HG03039 (cell line): ENCODE results near the gene LRMDA.

Experiments used
- ATAC-seq: cut with Tn5 transposase; IDR thresholded peaks from one replicate; pipeline ENCODE4 v1.9.1; 2021; ENCODE audit warnings: mild to moderate bottlenecking, moderate library complexity; ENCODE audit not compliant: unreplicated experiment

The LRMDA gene

DNA sequence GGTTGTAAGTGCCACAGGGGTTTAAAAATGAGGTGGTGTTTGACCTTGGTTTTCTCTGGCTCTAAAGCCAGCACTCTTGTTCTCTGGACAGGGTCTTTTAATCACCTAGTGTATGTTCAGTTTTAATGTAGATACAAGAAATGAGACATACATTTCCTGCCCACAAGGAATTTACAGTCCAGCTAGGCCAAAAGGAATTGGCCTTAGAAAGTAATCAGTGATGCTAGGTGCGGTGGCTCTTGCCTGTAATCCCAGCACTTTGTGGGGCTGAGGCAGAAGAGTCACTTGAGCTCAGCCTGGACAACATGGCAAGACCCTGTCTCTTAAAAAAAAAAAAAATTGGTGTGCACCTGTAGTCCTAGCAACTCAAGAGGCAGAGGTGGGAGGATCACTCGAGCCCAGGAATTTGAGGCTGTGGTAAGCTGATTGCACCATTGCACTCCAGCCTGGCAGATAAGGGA is 100.2 kb downstream of the LRMDA start:
- no peak for ATAC-seq

DNA sequence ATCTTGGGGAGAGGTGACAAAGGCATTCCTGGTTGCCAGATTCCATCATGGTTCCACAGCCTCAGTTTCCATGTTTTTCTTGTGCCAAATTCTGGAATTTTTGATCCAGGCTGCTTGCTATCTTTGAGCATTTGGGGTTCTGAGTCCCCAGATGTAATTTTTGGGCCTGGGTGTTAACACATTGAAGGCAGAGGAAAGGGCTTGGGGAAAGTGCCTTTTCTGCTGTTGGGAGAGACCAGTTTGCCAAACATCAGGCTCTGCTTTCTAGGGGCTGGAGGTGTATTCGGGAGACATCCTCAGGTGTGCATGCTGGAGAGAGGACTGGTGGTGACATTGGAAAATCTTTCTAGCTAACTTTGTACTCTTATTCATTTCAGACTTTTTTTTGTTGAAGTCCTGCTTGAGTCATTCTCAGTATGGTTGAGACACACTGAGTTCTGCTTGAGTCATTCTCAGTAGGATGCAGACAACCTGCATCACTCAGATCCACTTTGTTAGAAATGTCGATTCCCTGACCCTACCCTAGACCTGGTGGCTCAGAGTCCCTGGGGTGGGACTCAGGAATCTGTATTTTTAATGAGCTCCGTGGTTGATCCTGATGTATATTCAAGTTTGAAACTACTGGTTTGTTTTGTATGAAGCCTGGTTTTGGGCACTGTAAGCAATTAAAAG is 101.0 kb downstream of the LRMDA start:
- ATAC-seq, result no peak

DNA sequence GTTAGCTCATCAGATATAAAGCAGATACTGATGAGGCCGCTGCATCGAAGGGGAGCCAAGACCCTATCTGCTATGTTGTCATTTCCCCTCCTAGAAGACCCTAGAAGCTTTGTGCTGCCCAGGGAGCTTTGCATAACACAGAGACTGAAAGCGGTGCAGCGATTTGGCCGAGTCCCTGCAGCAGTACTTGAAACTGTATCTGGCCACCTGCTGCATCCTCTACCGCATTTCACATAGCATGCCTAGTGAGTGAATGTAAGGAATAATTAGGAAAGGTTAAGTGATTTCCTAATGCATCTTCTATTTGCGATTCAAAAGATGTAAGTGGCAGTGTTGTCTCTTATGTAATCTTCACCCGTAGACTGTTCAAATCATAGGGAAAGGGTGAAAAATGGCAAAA is 106.7 kb downstream of the LRMDA start:
- ATAC-seq, result no peak

DNA sequence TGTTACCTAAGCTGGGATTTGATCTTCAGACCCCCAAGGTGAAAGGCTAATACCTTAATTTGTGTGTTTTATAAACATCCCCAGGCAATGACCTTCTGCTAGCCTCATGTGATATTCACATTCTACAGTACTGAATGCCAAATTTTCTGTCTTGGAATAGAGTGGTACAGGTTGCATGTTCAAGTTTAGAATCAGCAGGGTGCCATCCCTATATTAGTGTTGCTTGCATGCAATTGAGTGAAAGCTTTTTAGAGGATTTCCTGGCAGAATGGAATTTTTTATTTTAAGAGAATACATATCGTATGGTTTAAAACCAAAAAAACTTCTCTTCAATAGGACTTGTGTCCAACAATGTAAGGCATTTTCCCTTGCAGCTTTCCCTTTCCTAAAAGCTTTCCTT is 107.3 kb downstream of the LRMDA start:
- ATAC-seq, result no peak

DNA sequence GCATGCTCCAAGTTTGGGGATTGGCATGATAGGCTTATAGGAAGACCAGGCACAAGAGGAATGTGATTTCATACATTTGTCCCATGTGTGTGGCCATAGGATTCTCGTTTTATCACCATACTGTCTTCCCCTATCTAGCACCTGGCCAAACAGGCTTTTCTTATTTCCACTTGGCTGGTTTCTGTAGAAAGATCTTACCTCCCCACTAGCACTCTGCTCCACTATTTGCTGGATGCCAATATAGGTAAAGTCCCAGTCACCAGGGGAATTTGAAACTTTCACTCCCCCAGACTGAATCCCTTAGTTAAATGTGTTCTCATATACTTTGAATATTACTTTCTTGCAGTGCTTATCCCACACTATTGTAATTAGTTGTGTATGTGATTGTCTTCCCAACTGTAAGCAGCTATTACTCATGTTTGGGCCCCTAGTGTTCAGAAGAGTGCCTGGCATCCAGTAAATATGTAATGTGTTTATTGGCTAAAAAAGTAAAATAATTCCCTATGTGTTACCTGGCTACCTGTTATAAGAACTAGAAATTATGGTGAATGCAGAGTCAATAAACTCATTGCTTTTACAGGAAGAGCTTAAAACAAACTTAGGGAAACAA is 109.0 kb downstream of the LRMDA start:
- ATAC-seq, result no peak

DNA sequence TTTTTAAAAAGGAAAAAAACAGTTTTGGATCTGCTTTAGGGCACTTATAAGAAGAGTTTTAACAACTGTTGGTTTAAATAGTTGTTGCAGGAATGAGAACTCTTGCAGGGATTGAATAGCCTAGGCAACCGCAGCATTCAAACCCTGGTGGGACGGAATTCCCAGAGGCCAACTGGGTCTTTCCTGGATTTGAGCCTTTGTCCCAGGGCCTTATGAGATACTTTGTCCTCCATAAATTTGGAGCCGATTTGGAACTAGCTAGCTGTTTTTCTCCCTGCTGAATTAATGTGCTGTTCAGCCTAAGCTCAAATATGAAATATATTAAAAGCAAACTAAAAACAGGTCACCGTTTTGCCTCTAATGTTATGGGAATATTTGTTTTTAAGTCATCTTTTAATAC is 109.6 kb downstream of the LRMDA start:
- no peak for ATAC-seq

DNA sequence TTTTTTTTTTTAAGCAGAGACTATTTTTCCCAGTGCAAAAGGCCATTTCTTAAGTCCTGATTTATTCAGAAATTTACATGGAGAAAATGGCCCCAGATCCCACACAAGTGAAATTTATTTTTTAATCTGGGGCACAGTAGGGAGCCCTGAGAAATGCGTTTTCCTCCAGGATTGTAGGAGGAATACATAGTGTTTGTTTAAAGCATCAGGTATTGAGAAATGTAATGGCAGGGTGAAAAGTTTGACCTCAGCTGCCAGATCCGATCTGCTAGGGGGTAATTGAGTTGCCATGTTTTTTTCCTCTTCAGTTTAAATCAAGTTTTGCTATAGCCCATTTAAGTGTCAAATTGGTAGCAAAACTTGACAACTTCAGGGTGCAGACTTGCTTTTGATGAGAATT is 110.0 kb downstream of the LRMDA start:
- ATAC-seq, result no peak

DNA sequence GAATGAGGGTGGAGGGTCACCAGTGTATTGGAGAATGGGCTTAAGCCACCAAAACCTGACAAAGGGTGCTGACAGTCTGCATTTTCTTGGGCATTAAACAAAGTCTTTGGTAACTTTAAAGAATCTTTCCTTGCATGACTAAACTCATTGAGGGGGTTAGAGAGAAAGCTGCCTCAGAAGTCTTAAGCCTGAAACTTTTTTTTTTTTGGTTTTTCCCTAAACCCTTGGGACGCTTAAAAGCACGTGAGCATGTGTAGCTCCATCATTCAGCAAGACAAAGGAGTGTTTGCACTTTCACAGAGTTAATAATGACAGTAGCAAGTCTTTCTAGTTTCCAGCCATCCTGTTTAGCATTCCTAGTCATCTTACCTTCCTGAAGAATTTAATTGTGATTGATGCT is 110.7 kb downstream of the LRMDA start:
- ATAC-seq, result no peak

DNA sequence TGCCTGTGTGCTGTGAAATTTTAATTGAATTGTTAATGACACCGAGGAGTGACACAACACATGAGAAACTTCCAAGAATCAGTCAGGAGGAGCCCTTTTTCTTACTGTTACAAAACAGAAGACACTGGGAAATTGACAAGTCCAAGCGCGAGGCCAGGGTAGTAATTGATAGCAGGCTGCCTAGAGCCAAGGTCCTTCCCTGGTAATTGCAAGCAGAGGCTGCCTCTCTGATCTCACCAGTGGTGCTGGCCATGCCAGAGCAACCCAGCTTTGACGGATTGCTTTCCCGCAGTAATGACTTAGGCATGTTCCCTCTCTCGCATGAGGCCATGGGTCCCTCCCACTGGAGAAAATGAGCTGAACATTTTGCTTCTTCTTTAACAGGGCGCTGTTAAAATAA is 111.5 kb downstream of the LRMDA start:
- ATAC-seq, result no peak

DNA sequence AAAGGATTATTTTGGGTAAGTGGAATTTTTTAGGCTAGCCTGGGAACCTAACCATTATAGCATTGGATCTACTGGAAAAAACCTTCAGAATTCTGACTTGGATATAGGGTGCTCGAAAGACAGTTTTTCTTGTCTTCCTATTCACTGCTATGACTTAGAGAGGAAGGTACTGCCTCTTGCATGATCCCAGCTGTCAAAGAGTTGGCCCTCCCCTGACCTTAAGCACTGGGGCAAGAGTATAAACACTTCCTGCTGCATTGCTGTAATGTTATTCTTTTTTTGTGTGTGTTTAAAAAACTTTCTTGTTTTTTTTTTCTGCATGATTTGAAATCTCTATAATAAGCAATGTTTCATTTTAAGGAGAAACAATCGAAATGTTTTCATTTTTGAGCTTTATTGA is 113.0 kb downstream of the LRMDA start:
- no peak for ATAC-seq

DNA sequence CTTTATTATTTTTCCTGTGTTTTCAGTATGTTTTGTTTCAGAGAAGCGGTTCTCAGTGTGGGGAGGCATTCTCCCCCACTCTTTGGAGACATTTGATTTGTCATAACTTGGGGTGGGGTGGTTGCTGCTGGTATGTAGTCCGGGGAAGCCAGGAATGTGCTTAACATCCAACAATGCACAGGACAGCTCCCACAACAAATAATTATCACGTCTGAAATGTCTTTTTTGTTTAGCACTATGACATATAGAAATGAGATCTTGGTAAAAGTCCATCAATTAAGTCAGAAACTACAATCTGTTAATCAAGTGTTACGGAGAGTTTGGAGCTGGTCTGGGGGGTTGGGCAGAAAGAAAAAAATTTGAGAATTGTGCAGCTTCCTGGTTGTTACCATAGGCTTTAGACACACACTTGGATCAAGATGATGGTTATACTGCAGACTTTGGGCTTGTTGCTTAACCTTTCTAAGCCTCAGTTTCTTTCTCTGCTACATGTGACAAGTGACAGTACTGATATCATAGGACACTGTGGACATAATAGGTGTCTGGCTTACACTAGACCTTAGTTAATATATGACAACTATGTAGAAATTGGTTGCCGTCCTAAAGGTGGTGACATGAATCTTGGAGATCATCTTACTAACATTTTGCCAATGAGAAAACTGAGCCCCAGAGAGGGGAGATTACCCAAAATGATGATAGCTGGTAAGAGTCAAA is 113.7 kb downstream of the LRMDA start:
- ATAC-seq, result no peak

DNA sequence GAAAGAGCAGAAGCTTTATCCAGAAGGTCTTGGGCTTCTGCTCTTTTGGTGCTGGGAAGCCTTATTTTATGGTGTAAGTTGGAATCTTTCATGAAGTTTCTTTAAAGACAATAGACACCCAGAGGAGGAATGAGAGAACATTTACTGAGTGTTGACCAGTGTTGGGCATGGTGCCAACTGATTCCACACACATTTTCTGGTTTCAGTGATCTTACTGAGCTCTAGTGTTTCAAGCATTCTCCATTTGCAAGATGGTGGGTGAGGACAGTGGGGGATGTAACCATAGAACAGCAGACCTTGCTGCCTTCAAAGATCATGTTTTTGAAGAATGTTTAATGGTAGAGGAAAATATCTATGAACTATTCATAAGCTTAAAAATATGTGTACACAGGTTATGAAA is 114.6 kb downstream of the LRMDA start:
- ATAC-seq, result no peak

DNA sequence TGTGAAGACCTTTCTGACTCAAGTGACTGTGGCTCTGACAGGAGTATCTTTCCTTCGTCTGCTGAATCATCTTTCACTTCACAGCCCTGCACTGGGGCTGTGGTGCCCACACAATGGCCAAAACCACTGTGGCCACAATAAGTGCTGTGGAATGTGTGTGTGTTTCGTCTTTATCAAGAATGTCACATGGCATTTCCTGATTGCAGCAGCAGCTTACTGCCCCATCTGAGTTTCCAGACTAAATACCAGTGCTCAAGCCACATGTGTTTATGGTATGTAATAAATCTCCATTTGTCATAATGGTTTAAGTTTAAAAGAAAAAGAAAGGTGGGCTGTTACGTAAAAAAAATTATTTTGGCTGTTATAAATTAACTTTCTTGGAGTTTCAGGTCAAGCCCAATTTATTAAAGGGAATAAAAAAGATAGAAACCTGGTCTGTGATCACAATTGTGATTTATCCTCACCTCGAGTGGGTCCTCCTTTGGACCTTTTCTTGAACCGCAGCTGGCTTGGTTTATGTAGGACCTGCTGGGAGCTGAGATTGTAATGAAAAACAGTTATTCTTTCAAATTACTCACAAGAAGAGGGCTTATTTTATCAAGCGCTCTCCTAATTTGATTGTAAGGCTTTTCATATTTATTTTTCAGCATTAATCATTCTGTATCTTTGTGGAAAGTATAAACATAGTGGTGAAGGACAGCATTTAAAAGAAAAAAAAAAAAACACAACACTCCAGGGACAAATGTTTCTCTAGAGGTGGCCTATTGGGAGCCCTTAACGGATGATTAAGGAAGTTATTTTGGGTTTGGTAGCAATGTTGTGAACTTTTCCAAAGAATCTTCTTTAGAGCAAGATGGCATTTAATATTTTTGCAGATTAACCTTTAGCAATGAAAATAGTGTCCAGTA is 116.2 kb downstream of the LRMDA start:
- ATAC-seq, result no peak

DNA sequence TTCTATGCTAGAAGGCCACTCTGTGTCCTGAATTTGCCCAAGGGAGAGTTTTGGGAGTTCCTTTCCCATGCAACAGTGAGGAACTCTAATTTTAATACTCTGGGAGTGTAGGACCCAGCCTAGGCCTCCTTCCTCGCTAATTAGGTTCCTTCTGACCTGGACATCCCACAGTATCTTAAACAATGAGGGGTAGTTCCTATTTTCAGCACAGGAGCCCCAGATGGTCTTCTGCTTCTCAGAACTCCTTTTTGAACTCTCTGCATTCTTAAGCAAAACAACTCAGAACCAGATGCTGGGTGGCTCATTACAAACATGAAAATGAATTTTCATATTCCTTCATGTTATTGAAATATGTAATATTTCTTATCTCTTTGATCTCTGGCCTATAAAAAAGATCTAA is 116.9 kb downstream of the LRMDA start:
- no peak for ATAC-seq

DNA sequence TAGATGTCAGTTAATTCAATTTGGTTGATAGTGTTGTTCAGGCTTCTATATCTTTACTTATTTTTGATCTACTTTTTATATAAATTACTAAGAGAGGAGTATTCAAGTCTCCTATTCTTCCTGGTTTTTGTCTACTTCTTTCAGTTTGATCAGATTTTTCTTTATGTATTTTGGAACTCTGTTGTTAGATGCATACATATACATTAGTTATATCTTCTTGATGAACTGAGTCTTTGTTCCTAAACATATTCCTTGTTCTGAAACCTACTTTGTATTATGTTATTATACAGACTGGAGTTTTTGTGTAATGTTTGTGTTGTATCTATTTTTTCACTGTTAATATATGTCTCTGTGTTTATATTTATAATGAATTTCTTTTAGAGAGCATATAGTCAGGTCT is 118.8 kb downstream of the LRMDA start:
- ATAC-seq, result no peak

DNA sequence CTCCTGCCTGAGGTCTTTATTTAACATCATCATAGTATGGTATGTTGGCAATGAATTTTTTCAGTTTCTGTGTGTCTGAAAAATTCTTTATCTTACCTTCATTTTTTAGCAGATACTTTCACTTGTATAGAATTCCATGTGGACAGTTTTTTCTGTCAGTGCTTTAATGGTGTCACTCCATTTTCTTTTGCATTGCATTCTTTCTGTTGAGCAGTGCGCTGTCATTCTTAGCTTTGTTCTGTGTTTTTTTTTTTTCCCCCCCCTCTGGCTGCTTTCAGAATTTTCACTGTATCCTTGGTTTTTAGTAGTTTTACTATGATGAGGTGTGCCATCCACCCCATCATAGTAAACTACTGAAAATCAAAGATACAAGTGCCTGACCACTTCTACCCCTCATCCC is 120.7 kb downstream of the LRMDA start:
- ATAC-seq, result no peak

DNA sequence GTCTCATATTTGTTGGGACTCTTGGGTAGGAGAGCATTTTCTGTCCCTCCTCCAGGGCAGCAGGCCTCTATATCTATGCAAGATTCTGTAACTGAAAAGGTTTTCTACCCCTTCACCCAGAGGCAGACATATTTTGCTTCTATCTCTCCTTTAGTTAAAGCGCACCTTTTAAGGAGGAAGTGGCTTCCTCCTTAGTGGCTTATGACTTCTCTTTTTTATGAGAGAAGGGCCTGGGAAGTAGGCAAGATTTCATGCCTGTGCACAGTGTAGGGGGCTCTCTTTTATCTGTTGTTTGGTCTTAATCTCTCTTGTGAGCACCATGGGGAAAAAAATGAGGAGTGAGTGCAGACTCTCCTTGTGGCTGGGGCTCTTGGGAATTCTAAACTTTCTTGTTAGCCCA is 122.1 kb downstream of the LRMDA start:
- no peak for ATAC-seq

DNA sequence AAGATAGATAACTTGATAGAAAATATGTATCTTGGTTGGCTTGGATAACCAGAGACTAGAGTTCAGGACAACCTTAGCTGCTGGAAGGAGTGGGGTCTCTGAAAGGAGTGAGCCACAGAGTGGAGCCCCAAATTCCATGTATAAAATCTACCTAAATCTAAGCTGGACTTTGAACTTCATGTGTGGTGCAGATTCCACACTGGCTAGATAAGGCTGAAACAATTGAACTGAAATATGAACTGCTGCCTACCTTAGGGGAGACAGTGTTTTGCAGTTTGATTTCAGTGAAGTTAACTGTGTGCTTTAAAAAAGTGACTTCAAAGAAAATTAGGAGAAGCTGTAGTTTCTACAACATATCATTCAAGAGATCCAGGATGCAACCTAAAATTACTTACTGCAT is 123.9 kb downstream of the LRMDA start:
- ATAC-seq, result no peak

DNA sequence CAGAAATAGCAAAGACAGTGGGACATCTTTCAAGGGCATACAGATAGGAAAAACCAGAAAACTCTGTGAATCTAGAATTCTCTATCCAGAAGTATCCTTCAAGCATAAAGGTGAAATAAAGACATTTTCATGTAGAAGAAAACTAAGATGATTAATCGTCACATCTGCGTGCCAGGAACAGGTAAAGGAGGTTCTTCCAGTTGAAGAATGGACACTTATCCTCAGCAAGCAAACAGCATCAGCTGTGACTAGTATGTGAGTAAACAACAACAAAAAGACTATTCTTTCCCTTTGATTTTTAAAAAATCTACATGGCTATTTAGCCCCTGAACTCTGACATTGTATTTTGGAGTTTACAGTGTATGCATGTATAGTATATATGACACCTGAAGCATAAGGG is 124.9 kb downstream of the LRMDA start:
- no peak for ATAC-seq

DNA sequence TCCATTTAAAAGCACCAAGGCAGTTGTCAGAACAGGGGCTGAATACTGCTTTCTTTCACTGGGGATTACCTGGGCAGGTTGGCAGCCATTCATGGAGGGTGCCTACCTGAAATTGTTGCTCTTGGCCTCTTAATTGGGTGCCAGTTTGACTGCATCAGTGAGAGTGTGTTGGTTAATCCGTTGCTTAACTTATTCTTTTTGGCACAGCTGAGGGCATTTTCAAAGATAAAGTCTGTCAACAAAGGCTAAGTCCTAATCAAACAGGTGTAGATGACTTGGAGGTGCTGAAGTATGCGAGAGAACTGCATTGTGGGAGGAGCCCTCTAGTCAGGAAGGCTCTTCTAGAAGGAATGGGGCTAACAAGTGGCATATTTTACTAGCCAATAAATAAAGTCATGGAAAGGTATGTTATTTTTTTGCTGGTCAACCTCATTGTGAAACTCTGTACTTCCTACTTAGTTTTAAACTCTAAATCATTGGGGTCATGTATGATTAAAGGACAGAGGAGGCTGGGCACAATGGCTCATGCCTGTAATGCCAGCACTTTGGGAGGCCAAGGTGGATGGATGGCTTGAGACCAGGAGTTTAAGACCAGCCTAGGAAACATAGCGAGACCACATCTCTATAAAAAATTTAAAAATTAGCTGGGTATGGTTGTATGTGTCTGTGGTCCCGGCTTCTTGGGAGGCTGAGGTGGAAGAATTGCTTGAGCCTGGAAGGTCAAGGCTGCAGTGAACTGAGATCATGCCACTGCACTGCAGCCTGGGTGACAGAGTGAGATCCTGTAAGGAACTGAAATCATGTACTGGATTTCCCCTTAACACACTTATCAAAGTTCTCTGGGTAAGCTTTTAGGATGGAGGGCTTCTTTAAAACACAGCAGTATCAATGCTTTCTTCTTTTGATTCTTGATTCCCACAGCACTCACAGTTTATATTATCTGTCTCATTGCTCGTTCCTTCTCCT is 134.1 kb downstream of the LRMDA start:
- no peak for ATAC-seq
